Epithelial cell of proximal tubule (primary cell): ENCODE measurements around the gene CYB561D1. TPM values are rescaled to one million over a fixed set of nuclear protein-coding genes. Genes with fewer than 3 reads are reported as not detected.

Source experiments
- DNase-seq: peaks from one replicate; pipeline ENCODE4 v3.0.0-alpha.2; 2011; ENCODE audit warnings: low read depth
- H3K4me3 ChIP-seq: 2 replicates; pipeline ENCODE4 v1.5.1; 2011; ENCODE audit warnings: low read depth, mild to moderate bottlenecking, low read length
- CTCF ChIP-seq: conservative IDR thresholded peaks from 2 replicates; pipeline ENCODE4 v1.5.1; 2012; ENCODE audit warnings: low read depth, mild to moderate bottlenecking, low read length
- total RNA-seq: library from RNA; depleted of rRNA; stranded (reverse); fragments of >200 nt; gene quantifications from 2 replicates; pipeline ENCODE4 v1.2.3, GENCODE V29; 2015

The CYB561D1 gene
- total RNA-seq, 1 donor from 2014 or later = 3.6 TPM

DNA sequence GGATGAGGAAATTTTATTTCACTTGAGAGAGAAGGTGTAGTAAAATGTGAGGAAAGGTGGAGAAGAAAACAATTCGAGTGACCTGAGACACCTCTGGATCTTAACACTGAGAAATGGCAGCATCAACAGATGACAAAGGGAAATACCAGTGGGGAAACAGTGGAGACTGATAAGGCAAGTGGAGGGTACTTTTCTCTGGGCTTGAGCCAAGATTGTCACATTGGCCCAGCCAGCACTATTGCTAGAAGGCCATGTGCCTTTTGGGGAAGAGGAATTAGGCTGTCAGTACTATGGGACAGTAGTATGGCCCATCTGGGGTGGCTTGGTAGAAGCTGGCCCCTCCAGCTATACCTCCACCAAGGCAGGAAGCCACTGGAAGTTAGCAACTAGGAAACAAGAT, 19.2 kb upstream of the CYB561D1 start:
- no peak for TF ChIP-seq CTCF
- no peak overlapping the region for H3K4me3 ChIP-seq
- DNase-seq = no peak

DNA sequence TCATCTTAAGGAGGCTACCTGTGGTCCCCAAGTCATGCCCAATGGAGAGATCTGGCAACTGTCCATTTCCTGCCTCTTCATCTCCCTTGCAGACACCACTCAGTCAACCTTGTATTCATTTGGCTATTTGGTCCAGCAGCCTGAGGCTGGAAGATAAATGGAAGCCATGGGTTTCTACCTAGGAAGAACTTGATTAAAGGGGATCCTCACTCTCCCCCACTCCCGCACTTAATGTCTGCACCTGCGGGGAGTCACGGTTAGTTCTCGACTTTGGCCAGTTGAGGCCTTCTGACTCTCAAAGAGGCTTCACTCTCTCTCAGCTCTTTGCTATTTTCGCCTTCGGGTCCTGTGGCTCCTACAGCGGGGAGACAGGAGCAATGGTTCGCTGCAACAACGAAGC, 18.6 kb upstream of the CYB561D1 start:
- no peak for DNase-seq
- TF ChIP-seq CTCF = no peak
- H3K4me3 ChIP-seq = no peak overlapping the region

DNA sequence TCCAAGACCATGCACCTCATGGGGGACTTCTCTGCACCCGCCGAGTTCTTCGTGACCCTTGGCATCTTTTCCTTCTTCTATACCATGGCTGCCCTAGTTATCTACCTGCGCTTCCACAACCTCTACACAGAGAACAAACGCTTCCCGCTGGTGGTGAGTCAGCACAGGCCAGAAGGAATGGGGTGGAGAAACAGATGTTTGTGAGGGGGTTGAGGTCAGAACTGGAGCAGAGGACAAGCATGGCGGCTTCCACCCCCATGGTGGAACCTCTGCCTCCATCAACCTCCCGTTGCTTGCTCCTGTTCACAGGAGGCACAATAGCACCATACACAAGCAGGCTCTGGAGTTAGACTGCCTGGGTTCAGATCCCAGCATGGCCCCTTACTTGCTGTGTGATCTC, 17.1 kb upstream of the CYB561D1 start:
- H3K4me3 ChIP-seq = no peak overlapping the region
- DNase-seq = no peak
- TF ChIP-seq CTCF = no peak

- no peak for DNase-seq
- H3K4me3 ChIP-seq = no peak overlapping the region
- TF ChIP-seq CTCF = no peak
These were observed 16.1 kb upstream of the CYB561D1 start for GRCh38 chr1:109477821-109478220.

DNA sequence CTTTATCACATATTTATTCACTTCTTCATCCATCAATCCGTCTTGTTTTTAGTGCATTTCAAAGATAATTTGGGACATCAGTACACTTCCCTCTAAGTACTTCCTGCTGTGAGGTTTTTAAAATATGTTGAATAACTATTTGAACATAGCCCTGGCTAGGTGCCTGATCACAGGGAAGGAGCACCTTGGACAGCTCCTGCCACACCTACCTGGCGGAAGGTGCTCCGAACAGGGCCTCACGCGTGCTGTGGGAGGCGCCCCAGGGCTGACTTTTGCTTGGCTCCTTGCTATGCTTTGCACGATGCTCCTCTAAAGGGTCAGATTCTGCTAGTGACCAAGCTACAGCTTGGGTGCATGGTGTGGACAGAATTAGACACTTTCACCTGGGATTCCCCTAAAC, 15.1 kb upstream of the CYB561D1 start:
- TF ChIP-seq CTCF = no peak
- no peak overlapping the region for H3K4me3 ChIP-seq
- DNase-seq = no peak

GRCh38 chr1:109479311-109479710, 14.6 kb upstream of the CYB561D1 start:
- TF ChIP-seq CTCF = no peak
- no peak overlapping the region for H3K4me3 ChIP-seq
- no peak for DNase-seq

DNA sequence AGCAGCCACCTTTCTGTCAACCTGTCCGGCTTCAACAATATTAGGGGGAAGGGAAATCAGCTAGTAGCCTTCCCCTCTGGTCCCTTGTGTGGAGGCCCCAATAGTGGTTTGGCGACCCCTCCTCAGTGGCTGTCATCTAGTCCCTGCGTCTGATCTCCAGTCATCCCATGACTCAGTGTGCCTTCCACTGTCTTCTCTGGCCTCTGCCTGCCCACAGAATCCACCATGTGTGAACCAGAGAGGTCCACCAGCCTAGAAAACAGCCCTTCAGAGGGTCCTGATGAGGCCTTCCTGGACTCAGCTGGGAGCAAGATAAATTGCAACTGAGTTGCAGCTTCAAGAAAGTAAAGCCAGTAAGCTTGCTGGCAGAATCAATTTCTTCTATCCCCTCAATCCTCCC, 14.0 kb upstream of the CYB561D1 start:
- TF ChIP-seq CTCF = no peak
- no peak overlapping the region for H3K4me3 ChIP-seq
- DNase-seq = no peak
